ENCODE data around the gene MOB1B.
A peak's percentile ranks its signal among the peaks of the same experiment; 100 is the strongest.

MOB1B gene

DNA sequence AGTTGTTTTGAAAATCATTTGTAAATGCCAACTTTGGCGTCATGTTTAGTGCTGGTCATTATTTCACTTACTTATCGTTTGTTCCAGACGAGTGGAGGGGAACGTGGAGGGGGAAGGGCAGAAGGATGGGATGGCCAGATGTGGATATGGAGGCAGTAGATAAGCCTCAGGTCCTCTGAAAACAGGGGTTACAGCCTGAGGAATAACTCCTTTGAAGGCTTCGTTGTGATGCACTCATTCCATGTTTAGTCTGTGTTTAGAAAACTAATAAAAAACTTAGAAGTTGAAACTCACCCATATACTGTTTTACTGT is 1.1 kb downstream of the MOB1B start:
- peak overlapping the region; percentile 81 to 98 (median 89) for H3K4me2 ChIP-seq
- H3K27ac ChIP-seq, result peak overlapping the region in 10 of 11 experiments; percentile 77 to 86 (median 78); a peak in 20 of 22 replicates
- peaks cover 18 to 32% (median 28%) of the 10 kb centered on the region in 11 experiments for H3K36me3 ChIP-seq
- no peak for TF ChIP-seq Cebpa-rat (IDR thresholded peaks at IDR 0.05)
- peaks cover 19 to 46% (median 28%) of the 10 kb centered on the region in 10 experiments for H3K4me1 ChIP-seq
- no peaks in the 10 kb centered on the region for H3K27me3 ChIP-seq
- H3K4me3 ChIP-seq, result peak overlapping the region; percentile 80 to 93 (median 89)
- no peaks in the 10 kb centered on the region; a peak in 2 of 22 replicates for H3K9me3 ChIP-seq (replicated peaks in 1 of 11)
- peaks cover 6 to 56% (median 33%) of the 10 kb centered on the region in 11 experiments; a peak in 17 of 22 replicates for H4K20me1 ChIP-seq
- H3K9ac ChIP-seq, result peak overlapping the region; percentile 81 to 89 (median 86)

- Histone ChIP-seq H3K36me3 (peaks cover 38 to 61% (median 51%) of the 10 kb centered on the region in 11 experiments), H3K4me2 (no peak overlapping the region)
- no peak for TF ChIP-seq Cebpa-rat (IDR thresholded peaks at IDR 0.05)
Observed at GRCh38 chr4:70908993-70909556, 6.9 kb downstream of the MOB1B start.

DNA sequence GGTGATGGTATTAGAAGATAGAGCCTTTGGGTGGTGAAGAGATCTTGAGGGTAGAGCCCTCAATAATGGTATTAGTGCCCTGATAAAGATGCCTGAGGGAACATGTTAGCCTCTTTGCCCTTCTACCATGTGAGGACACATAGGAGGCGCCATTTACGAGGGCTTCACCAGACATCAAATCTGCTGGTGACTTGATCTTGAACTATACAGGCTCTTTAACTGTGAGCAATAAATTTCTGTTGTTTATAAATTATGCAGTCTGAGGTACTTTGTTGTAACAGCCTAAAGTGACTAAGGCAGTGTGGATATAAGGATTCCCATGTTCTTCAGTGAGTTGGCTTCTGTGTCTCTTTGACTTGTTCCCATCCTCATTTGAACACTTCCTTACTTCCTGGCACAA is 11.8 kb downstream of the MOB1B start:
- Histone ChIP-seq H4K20me1 (peaks cover 10 to 75% (median 25%) of the 10 kb centered on the region in 11 experiments; a peak in 16 of 22 replicates), H3K4me2 (no peak overlapping the region), H3K9ac (no peak overlapping the region), H3K27ac (no peak overlapping the region), H3K9me3 (replicated peaks in 1 of 11) (peaks cover 14 to 56% (median 49%) of the 10 kb centered on the region in 11 experiments; a peak in 21 of 22 replicates), H3K4me3 (no peak overlapping the region), H3K36me3 (peaks cover 20 to 62% (median 48%) of the 10 kb centered on the region in 11 experiments), H3K4me1 (peaks cover 0 to 10% (median 0%) of the 10 kb centered on the region in 10 experiments; a peak in 1 of 20 replicates), H3K27me3 (no peaks in the 10 kb centered on the region)
- TF ChIP-seq Cebpa-rat (IDR thresholded peaks at IDR 0.05), result no peak

More at GRCh38 chr4:70908993-70909556, 6.9 kb downstream of the MOB1B start:
- H3K4me3 ChIP-seq, result no peak overlapping the region
- H3K27ac ChIP-seq, result no peak overlapping the region
- H3K9me3 ChIP-seq (replicated peaks in 1 of 11), result peaks cover 0 to 18% (median 15%) of the 10 kb centered on the region in 11 experiments; a peak in 12 of 22 replicates
- no peak overlapping the region for H3K9ac ChIP-seq
- H3K4me1 ChIP-seq, result peaks cover 4 to 33% (median 15%) of the 10 kb centered on the region in 10 experiments
- H4K20me1 ChIP-seq, result peaks cover 16 to 92% (median 55%) of the 10 kb centered on the region in 11 experiments; a peak in 17 of 22 replicates
- no peaks in the 10 kb centered on the region for H3K27me3 ChIP-seq

DNA sequence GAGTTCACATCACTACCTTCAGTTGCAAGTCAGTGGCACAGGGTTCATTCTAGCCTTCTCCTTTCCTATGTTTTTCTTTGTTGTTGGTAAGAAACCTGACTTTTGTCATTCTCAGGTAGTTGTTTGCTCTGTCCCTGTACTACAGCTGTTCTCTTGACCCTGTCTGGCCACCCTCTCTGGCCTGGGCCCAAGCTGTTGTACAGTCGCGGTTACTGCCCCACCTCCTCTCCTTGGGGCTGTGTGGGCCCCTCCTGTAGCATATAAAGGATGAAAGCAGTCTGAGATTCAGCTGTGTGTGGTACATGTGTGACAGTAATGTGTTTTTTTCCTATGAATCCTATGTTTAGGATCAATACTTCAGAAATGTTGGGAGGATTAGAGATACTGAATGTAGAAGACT is 12.5 kb downstream of the MOB1B start:
- no peak for TF ChIP-seq Cebpa-rat (IDR thresholded peaks at IDR 0.05)
- H3K9me3 ChIP-seq (replicated peaks in 1 of 11), result peaks cover 20 to 61% (median 54%) of the 10 kb centered on the region in 11 experiments; a peak in 21 of 22 replicates
- peaks cover 0 to 12% (median 0%) of the 10 kb centered on the region in 10 experiments; a peak in 1 of 20 replicates for H3K4me1 ChIP-seq
- no peak overlapping the region for H3K27ac ChIP-seq
- H4K20me1 ChIP-seq, result peaks cover 5 to 68% (median 18%) of the 10 kb centered on the region in 11 experiments; a peak in 16 of 22 replicates
- H3K36me3 ChIP-seq, result peaks cover 20 to 66% (median 52%) of the 10 kb centered on the region in 11 experiments
- H3K4me3 ChIP-seq, result no peak overlapping the region
- H3K27me3 ChIP-seq, result no peaks in the 10 kb centered on the region
- H3K4me2 ChIP-seq, result no peak overlapping the region
- no peak overlapping the region for H3K9ac ChIP-seq

- peaks cover 0 to 13% (median 0%) of the 10 kb centered on the region in 10 experiments; a peak in 1 of 20 replicates for H3K4me1 ChIP-seq
- H3K36me3 ChIP-seq, result peaks cover 20 to 70% (median 57%) of the 10 kb centered on the region in 11 experiments
- H4K20me1 ChIP-seq, result peaks cover 0 to 63% (median 14%) of the 10 kb centered on the region in 11 experiments; a peak in 13 of 22 replicates
- no peaks in the 10 kb centered on the region for H3K27me3 ChIP-seq
- no peak overlapping the region for H3K4me3 ChIP-seq
- no peak for TF ChIP-seq Cebpa-rat (IDR thresholded peaks at IDR 0.05)
- H3K4me2 ChIP-seq, result no peak overlapping the region
- peaks cover 26 to 67% (median 60%) of the 10 kb centered on the region in 11 experiments; a peak in 21 of 22 replicates for H3K9me3 ChIP-seq (replicated peaks in 1 of 11)
- no peak overlapping the region for H3K27ac ChIP-seq
- H3K9ac ChIP-seq, result no peak overlapping the region
Observed at GRCh38 chr4:70915036-70915815, 13.1 kb downstream of the MOB1B start.

DNA sequence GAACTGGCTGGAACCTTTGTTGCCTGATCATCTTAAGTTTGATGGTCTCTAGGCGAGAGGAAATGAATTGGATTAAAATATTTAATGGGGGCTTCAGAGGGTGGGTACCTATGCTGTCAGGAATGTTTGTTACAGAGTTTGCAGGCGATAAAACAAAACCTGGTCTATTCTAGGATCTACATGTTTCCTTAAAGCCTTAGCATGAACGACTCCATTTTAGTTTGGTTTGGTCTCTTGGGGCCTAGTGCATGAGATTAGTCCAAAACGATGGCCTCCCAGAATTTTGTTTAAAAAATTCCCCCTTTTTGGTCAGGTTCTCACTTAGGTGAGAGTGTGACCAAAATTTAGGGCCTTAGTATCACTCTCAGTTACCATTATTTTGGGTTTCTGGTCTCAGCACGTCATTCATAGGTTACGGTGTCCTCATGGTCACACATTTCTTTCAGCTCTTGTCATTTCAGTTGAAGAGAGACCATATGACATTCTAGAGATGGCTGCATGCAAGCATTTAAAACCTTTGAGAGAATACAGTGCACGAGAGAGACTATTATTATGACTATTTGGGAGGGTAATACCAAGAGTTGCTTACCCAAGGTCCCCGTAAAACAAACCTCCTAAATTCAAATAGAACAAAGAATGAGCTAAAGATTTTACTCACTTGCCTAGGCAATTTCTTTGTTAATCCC is 13.8 kb downstream of the MOB1B start:
- no peak for TF ChIP-seq Cebpa-rat (IDR thresholded peaks at IDR 0.05)
- H3K36me3 ChIP-seq, result peaks cover 20 to 78% (median 62%) of the 10 kb centered on the region in 11 experiments
- H3K27ac ChIP-seq, result no peak overlapping the region
- peaks cover 0 to 19% (median 0%) of the 10 kb centered on the region in 10 experiments; a peak in 1 of 20 replicates for H3K4me1 ChIP-seq
- peaks cover 0 to 57% (median 9%) of the 10 kb centered on the region in 11 experiments; a peak in 12 of 22 replicates for H4K20me1 ChIP-seq
- H3K9me3 ChIP-seq (replicated peaks in 1 of 11), result peaks cover 34 to 75% (median 68%) of the 10 kb centered on the region in 11 experiments; a peak in 21 of 22 replicates
- no peak overlapping the region for H3K4me3 ChIP-seq
- no peaks in the 10 kb centered on the region for H3K27me3 ChIP-seq
- no peak overlapping the region for H3K9ac ChIP-seq
- no peak overlapping the region for H3K4me2 ChIP-seq

- H3K36me3 ChIP-seq, result peaks cover 0 to 45% (median 30%) of the 10 kb centered on the region in 11 experiments; a peak in 20 of 22 replicates
- H3K4me1 ChIP-seq, result peaks cover 6 to 20% (median 7%) of the 10 kb centered on the region in 10 experiments; a peak in 19 of 20 replicates
- peaks cover 34 to 52% (median 45%) of the 10 kb centered on the region in 11 experiments; a peak in 21 of 22 replicates for H3K9me3 ChIP-seq (replicated peaks in 1 of 11)
- H3K27ac ChIP-seq, result no peak overlapping the region
- no peak overlapping the region for H3K9ac ChIP-seq
- H3K4me3 ChIP-seq, result no peak overlapping the region
- peaks cover 0 to 45% (median 8%) of the 10 kb centered on the region in 11 experiments; a peak in 14 of 22 replicates for H4K20me1 ChIP-seq
- H3K27me3 ChIP-seq, result no peaks in the 10 kb centered on the region
- no peak for TF ChIP-seq Cebpa-rat (IDR thresholded peaks at IDR 0.05)
- H3K4me2 ChIP-seq, result no peak overlapping the region
Observed at GRCh38 chr4:70920592-70920991, 18.4 kb downstream of the MOB1B start.

DNA sequence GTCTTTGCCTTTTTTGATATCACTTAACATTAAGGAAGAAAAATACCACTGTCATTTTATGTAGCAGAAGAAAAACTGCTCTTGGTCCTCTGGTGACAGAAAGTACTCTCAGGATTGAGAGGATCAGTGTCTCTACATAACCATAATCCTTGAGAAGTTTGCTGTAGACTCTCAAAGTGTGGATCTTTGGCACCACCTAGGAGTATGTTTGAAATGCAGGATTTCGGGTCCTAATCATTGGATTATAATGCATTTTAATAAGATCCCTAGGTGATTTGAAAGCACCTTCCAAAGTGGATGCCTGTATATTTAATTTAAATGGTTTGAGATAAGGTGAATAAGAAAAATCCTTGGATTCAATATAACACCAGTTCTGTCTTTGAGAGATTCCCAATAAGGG is 23.2 kb downstream of the MOB1B start:
- no peak overlapping the region; a peak in 2 of 22 replicates for H3K27ac ChIP-seq

More for the DNA sequence above, 23.2 kb downstream of the MOB1B start:
- Histone ChIP-seq H3K9me3 (replicated peaks in 1 of 11) (peaks cover 6 to 15% (median 12%) of the 10 kb centered on the region in 11 experiments; a peak in 21 of 22 replicates), H3K4me3 (no peak overlapping the region), H3K4me2 (peak overlapping the region in 10 of 11 experiments; percentile 42 to 74 (median 58); a peak in 19 of 22 replicates), H4K20me1 (peaks cover 7 to 68% (median 35%) of the 10 kb centered on the region in 11 experiments; a peak in 16 of 22 replicates), H3K4me1 (peaks cover 22 to 47% (median 29%) of the 10 kb centered on the region in 10 experiments), H3K36me3 (peaks cover 6 to 30% (median 19%) of the 10 kb centered on the region in 11 experiments; a peak in 21 of 22 replicates), H3K9ac (peak overlapping the region in 2 of 11 experiments; percentile 17 to 42; a peak in 1 of 22 replicates), H3K27me3 (no peaks in the 10 kb centered on the region)
- TF ChIP-seq Cebpa-rat (IDR thresholded peaks at IDR 0.05), result no peak
